ENCODE results near the gene SYT2.

- TF ChIP-seq ATF2 (CRISPR knock-in tag; IDR thresholded peaks at IDR 0.05) (no peak), KDM2B (CRISPR knock-in tag; IDR thresholded peaks at IDR 0.05) (no peak), TOE1 (IDR thresholded peaks at IDR 0.05; ENCODE audit: borderline replicate concordance) (no peak), TOE1 (CRISPR knock-in tag; IDR thresholded peaks at IDR 0.05; ENCODE audit: borderline replicate concordance, low read depth) (no peak), TAF1 (IDR thresholded peaks at IDR 0.05; ENCODE audit: control insufficient read depth, extremely low read depth, insufficient read depth, low read length, severe bottlenecking) (no peak), THRAP3 (IDR thresholded peaks at IDR 0.05; ENCODE audit: borderline replicate concordance) (no peak), SIN3A (IDR thresholded peaks at IDR 0.05; ENCODE audit: borderline replicate concordance in 2 of 2, control insufficient read depth in 1 of 2, low read depth in 2 of 2, low read length in 2 of 2) (no peak), STAG1 (CRISPR knock-in tag; IDR thresholded peaks at IDR 0.05; ENCODE audit: borderline replicate concordance) (no peak), YY1 (IDR thresholded peaks at IDR 0.05; ENCODE audit: borderline replicate concordance in 1 of 3, control insufficient read depth in 1 of 3, extremely low read depth in 1 of 3, insufficient read depth in 3 of 3, insufficient read length in 1 of 3, insufficient replicate concordance in 2 of 3, low read depth in 1 of 3, low read length in 2 of 3) (no peak), CTCF (IDR thresholded peaks at IDR 0.05 in 2 of 3, conservative IDR thresholded peaks at IDR 0.05 in 1 of 3; ENCODE audit: insufficient read depth in 2 of 3, low read depth in 1 of 3, low read length in 3 of 3) (no peak), EZH2 (IDR thresholded peaks at IDR 0.05; ENCODE audit: borderline replicate concordance, low read depth, low read length) (no peak), CEBPB (tag; IDR thresholded peaks at IDR 0.05) (no peak), EP300 (IDR thresholded peaks at IDR 0.05; ENCODE audit: low read length) (no peak), MAX (CRISPR knock-in tag; IDR thresholded peaks at IDR 0.05) (no peak)
Measured at GRCh38 chr1:202658251-202658759, 51.9 kb downstream of the SYT2 start.
